Kidney epithelial cell (primary cell): ENCODE results near the gene SUMO3. TPM values are rescaled to one million over a fixed set of nuclear protein-coding genes. Genes with fewer than 3 reads are reported as not detected.
"Not testable (repeated sequence)": the region's sequence is repeated elsewhere in the genome, so short reads cannot be mapped to it uniquely, and the experiment has no call there.

Experiments used
- DNase-seq: peaks from one replicate; pipeline ENCODE4 v3.0.0-alpha.2; 2010; ENCODE audit warnings: low read depth
- H3K27me3 ChIP-seq: 2 replicates; pipeline ENCODE4 v1.6.0; 2011; ENCODE audit warnings: low read length; ENCODE audit not compliant: control insufficient read depth, insufficient read depth
- H3K36me3 ChIP-seq: 2 replicates; pipeline ENCODE4 v1.5.1; 2011; ENCODE audit warnings: low read length; ENCODE audit not compliant: control insufficient read depth, insufficient read depth
- H3K4me3 ChIP-seq: 2 replicates; pipeline ENCODE4 v1.5.1; 2011; ENCODE audit warnings: low read depth, mild to moderate bottlenecking, control low read depth, low read length
- total RNA-seq: library from RNA; depleted of rRNA; stranded (reverse); fragments of >200 nt; gene quantifications from 2 replicates; pipeline ENCODE4 v1.2.3, GENCODE V29; 2015
- TF ChIP-seq, protein P1 (sequence below): IDR thresholded peaks from 2 replicates; pipeline ENCODE4 v1.5.1; 2011; ENCODE audit warnings: mild to moderate bottlenecking, moderate library complexity, low read length, control low read depth, inconsistent platforms; ENCODE audit not compliant: insufficient read depth, poor library complexity, severe bottlenecking

SUMO3 gene
- total RNA-seq, 1 donor from 2014 or later, result 61.7 TPM

DNA sequence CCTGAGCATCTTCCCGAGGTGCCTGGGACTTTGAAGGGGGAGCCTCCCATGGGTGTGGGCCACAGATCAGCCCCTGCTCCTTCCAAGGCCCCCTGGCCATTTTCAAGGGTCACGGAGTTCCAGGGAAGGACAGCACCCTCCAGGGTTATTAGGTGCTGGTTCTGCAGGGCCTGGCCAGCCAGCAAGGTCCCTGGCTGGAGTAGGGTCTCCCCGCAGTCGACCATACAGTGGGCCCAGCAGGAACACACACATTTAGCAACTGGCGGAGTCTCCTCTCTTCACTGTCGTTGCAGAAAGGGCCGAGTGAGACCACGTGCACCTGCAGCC, 17.7 kb upstream of the SUMO3 start:
- no peak overlapping the region for H3K4me3 ChIP-seq
- no peaks in the 10 kb centered on the region for H3K36me3 ChIP-seq
- TF ChIP-seq, protein P1, sequence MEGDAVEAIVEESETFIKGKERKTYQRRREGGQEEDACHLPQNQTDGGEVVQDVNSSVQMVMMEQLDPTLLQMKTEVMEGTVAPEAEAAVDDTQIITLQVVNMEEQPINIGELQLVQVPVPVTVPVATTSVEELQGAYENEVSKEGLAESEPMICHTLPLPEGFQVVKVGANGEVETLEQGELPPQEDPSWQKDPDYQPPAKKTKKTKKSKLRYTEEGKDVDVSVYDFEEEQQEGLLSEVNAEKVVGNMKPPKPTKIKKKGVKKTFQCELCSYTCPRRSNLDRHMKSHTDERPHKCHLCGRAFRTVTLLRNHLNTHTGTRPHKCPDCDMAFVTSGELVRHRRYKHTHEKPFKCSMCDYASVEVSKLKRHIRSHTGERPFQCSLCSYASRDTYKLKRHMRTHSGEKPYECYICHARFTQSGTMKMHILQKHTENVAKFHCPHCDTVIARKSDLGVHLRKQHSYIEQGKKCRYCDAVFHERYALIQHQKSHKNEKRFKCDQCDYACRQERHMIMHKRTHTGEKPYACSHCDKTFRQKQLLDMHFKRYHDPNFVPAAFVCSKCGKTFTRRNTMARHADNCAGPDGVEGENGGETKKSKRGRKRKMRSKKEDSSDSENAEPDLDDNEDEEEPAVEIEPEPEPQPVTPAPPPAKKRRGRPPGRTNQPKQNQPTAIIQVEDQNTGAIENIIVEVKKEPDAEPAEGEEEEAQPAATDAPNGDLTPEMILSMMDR, result no peak
- peaks cover 7% of the 10 kb centered on the region for H3K27me3 ChIP-seq
- no peak for DNase-seq

DNA sequence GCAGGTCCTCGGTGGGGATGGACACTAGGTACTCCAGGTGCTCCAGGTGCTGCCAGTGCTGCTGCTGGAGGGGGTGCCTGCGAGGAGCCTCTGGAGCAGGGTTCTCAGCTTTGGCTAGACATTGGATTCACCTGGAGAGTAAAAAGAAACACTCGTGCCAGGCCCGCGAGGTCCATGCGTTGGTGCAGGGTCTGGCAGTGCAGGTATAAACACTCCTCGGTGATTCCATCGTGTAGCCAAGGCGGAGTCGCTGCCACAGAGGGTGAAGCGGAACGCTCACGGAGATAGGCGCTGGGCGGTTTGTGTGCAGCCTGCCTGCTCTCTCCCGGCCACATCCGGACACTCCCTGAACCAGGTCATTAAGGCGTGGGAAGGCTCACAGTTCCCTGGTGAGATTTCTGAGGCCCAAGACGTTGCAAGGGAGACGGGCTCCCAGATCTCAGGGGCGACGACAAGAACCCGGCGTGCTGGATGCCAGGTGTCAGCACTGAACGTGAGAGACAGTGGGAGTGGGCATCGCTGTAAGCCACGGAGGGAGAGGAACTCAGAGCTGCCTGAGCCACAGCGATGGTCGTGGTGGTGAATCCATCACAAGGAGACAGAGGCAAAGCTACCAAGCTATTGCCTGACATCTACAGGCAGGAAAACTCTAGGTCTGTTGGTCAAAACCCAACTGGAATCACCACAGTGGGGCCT, 17.2 kb upstream of the SUMO3 start:
- peaks cover 7% of the 10 kb centered on the region for H3K27me3 ChIP-seq
- no peak overlapping the region for H3K4me3 ChIP-seq
- H3K36me3 ChIP-seq, result no peaks in the 10 kb centered on the region
- TF ChIP-seq, protein P1, result no peak
- DNase-seq, result no peak

DNA sequence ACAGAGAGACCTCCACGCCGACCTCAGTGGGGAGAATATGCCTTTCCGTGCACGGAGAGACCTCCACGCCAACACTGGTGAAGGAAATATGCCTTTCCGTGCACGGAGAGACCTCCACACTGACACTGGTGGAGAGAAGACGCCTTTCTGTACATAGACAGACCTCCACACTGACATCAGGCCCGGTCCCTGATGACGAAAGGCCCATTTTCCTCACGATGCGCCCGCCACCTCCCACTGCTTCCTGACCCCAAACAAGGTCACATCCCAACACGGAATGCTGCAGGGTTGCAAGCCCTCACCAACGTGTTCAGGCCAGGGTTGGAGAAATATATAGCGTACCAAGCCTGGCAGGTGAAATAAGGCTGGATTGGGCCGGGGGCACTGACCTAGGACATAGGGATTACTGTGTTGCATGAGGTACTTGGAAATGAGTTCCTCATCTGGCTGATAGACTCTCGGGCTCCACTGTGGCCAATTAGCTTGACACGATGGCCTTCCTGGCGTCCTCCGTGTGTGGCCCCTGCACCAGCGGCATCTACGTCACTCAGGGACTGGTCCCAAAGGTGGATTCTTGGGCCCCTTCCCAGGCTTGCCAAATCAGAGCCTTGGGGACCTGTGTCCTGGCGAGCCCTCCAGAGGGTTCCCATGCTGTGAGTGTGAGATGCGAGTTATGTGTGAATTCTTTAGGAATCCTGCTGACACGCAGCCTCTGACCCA, 16.5 kb upstream of the SUMO3 start:
- H3K36me3 ChIP-seq, result no peaks in the 10 kb centered on the region
- TF ChIP-seq, protein P1, result no peak
- no peak for DNase-seq
- no peak overlapping the region for H3K4me3 ChIP-seq
- peaks cover 7% of the 10 kb centered on the region for H3K27me3 ChIP-seq

DNA sequence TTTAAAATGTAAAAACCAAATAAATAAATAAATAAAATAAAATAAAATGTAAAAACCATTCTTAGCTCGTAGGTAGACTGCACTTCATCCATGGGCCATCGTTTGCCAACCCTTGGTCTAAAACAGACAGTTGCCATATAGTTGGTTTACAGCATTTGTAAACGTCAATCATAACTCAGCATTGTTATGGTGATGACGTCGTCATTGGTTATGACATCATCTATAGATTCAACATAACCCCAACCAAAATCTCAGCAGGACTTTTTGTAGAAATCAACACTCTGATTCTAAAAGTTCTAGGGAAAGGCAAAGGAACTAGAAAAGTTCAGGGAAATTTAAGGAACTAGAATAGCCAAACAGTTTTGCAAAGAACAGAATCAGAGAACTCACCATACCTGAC, 15.8 kb upstream of the SUMO3 start:
- DNase-seq, result no peak
- Histone ChIP-seq H3K36me3 (no peaks in the 10 kb centered on the region), H3K27me3 (peaks cover 7% of the 10 kb centered on the region), H3K4me3 (no peak overlapping the region)
- TF ChIP-seq, protein P1, result no peak

DNA sequence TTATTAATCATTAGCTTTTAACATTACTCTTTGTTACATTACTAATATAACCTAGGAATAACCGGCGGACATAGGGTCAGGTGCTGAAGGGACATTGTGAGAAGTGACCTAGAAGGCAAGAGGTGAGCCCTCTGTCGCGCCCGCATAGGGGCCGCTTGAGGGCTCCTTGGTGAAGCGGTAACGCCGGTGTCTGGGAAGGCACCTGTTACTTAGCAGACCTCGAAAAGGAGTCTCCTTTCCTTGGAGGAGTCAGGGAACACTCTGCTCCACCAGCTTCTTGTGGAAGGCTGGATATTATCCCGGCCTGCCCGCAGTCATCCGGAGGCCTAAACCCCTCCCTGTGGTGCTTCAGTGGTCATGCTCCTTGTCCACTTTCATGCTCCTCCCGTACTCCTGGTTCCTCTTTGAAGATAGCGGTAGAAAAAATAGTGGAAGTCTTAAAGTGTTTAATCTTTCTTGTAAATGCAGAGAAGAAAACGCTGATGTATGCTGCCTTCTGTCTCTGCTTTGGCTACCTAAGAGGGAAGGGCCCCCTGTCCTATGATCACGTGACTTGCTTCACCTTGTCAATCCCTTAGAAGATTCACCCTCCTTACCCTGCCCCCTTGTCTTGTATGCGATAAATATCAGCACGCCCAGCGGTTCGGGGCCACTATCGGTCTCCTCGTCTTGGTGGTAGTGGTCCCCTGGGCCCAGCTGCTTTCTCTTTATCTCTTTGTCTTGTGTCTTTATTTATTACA, 14.8 kb upstream of the SUMO3 start:
- not testable (repeated sequence) for H3K36me3 ChIP-seq, DNase-seq, H3K4me3 ChIP-seq, H3K27me3 ChIP-seq

DNA sequence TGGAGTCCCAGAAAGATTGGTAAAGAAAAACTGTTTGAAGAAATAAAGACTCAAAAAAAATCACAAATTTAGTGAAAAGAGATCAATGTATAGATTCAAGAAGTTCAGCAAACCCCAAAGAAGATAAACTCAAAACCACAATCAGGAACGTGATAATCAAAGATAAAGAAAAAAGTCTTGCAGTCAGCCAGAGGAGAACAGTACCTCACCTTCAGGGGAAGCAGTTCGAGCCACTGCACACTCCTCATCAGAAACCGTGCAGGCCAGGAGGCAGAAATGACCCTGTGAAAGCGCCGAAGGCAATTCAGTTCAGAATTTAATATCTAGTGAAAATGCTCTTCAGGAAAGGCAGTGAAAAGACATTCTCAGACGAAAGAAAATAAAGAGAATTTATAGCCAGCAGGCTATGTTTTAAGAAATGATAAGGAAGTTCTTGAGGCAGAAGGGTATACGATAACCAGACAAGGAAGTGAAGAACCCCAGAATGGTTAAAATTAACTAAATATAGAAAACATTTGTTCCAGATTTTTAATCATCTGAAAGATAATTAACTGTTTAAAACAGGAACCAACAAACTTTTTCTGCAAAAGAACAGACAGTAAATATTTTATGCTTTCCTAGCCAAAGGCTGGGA, 13.5 kb upstream of the SUMO3 start:
- TF ChIP-seq, protein P1, result no peak
- Histone ChIP-seq H3K4me3 (no peak overlapping the region), H3K36me3 (no peaks in the 10 kb centered on the region), H3K27me3 (peaks cover 2% of the 10 kb centered on the region)
- DNase-seq, result no peak
